Measurements from ENCODE around the gene CISD2. TPM values are rescaled to one million over a fixed set of nuclear protein-coding genes. Genes with fewer than 3 reads are reported as not detected.

Gene CISD2
- total and polyA plus RNA-seq, 12 donors, result 13.5 to 64.6 (median 34.3) TPM

- 79 to 89% (median 87%) methylated on average over 3 of the region's 3 CpGs for WGBS, 4 donors
- intact Hi-C loops (cut with DNase I), result no loop called here
- H3K27ac ChIP-seq, result no peak overlapping the region
- no peaks in the 10 kb centered on the region for H3K9me3 ChIP-seq (replicated peaks in 1 of 3)
- DNase-seq, result no peak
- H3K27me3 ChIP-seq, result no peaks in the 10 kb centered on the region
- H3K4me1 ChIP-seq (replicated peaks in 1 of 2), result no peaks in the 10 kb centered on the region
- TF ChIP-seq POLR2A (IDR thresholded peaks at IDR 0.05) (no peak), CTCF (IDR thresholded peaks at IDR 0.05) (no peak)
- H3K4me3 ChIP-seq, result no peak overlapping the region
- no peaks in the 10 kb centered on the region for H3K36me3 ChIP-seq (replicated peaks in 1 of 2)
Measured at GRCh38 chr4:102849579-102850104, 19.1 kb upstream of the CISD2 start.

- 95 to 98% (median 97%) methylated on average over 2 of the region's 2 CpGs for WGBS, 4 donors
- Histone ChIP-seq H3K4me3 (no peak overlapping the region), H3K9me3 (replicated peaks in 1 of 3) (no peaks in the 10 kb centered on the region), H3K27me3 (no peaks in the 10 kb centered on the region), H3K36me3 (replicated peaks in 1 of 2) (no peaks in the 10 kb centered on the region), H3K27ac (no peak overlapping the region), H3K4me1 (replicated peaks in 1 of 2) (no peaks in the 10 kb centered on the region)
- TF ChIP-seq POLR2A (IDR thresholded peaks at IDR 0.05) (no peak), CTCF (IDR thresholded peaks at IDR 0.05) (no peak)
- intact Hi-C loops (cut with DNase I), result no loop called here
- DNase-seq, result no peak
Measured at GRCh38 chr4:102850370-102850769, 18.4 kb upstream of the CISD2 start.

- Histone ChIP-seq H3K4me1 (replicated peaks in 1 of 2) (no peaks in the 10 kb centered on the region), H3K27ac (no peak overlapping the region), H3K27me3 (no peaks in the 10 kb centered on the region), H3K4me3 (no peak overlapping the region), H3K9me3 (replicated peaks in 1 of 3) (peaks cover 0 to 7% (median 0%) of the 10 kb centered on the region in 3 donors), H3K36me3 (replicated peaks in 1 of 2) (no peaks in the 10 kb centered on the region)
- TF ChIP-seq POLR2A (IDR thresholded peaks at IDR 0.05) (no peak), CTCF (IDR thresholded peaks at IDR 0.05) (no peak)
- 90 to 93% (median 91%) methylated on average over 2 of the region's 2 CpGs for WGBS, 4 donors
- DNase-seq, result no peak
- intact Hi-C loops (cut with DNase I), result no loop called here
Measured at GRCh38 chr4:102858828-102859464, 9.8 kb upstream of the CISD2 start.

GRCh38 chr4:102860611-102861324, 8.0 kb upstream of the CISD2 start:
- WGBS, 4 donors, result 91 to 100% (median 93%) methylated on average over 2 of the region's 2 CpGs
- TF ChIP-seq POLR2A (IDR thresholded peaks at IDR 0.05) (no peak), CTCF (IDR thresholded peaks at IDR 0.05) (no peak)

More at GRCh38 chr4:102860611-102861324, 8.0 kb upstream of the CISD2 start:
- H3K4me1 ChIP-seq (replicated peaks in 1 of 2), result no peaks in the 10 kb centered on the region
- H3K9me3 ChIP-seq (replicated peaks in 1 of 3), result peaks cover 0 to 7% (median 0%) of the 10 kb centered on the region in 3 donors
- no peaks in the 10 kb centered on the region for H3K36me3 ChIP-seq (replicated peaks in 1 of 2)
- no peak overlapping the region for H3K27ac ChIP-seq
- intact Hi-C loops (cut with DNase I), result no loop called here
- no peaks in the 10 kb centered on the region for H3K27me3 ChIP-seq
- H3K4me3 ChIP-seq, result no peak overlapping the region
- no peak for DNase-seq

Measured in adrenal gland (tissue), 12 donors.